Mesendoderm (in vitro differentiated cells): ENCODE results near the gene NDP. TPM values are rescaled to one million over a fixed set of nuclear protein-coding genes. Genes with fewer than 3 reads are reported as not detected.

Experiments
- DNase-seq: peaks from one replicate; pipeline ENCODE4 v3.0.0; 2013
- H2AK5ac ChIP-seq: 2 replicates; pipeline ENCODE4 v1.6.1; 2013; ENCODE audit warnings: low read length, inconsistent platforms
- H2BK120ac ChIP-seq: 2 replicates; pipeline ENCODE4 v1.6.1; 2013; ENCODE audit warnings: low read depth, mild to moderate bottlenecking, low read length, moderate library complexity, mixed read lengths
- H2BK15ac ChIP-seq: replicated peaks from 2 replicates; pipeline ENCODE4 v1.6.1; 2013; ENCODE audit warnings: low read depth, mild to moderate bottlenecking, moderate library complexity
- H2BK5ac ChIP-seq: 2 replicates; pipeline ENCODE4 v1.6.1; 2013; ENCODE audit warnings: low read length, inconsistent platforms
- H3K18ac ChIP-seq: 2 replicates; pipeline ENCODE4 v1.6.1; 2013; ENCODE audit warnings: mild to moderate bottlenecking, low read length, mixed read lengths
- H3K23ac ChIP-seq: one replicate; pipeline ENCODE4 v1.6.1; 2013; ENCODE audit warnings: low read length
- H3K27ac ChIP-seq: 2 replicates; pipeline ENCODE4 v1.5.1; 2013; ENCODE audit warnings: low read depth, mild to moderate bottlenecking, inconsistent platforms, low read length, moderate library complexity
- H3K27me3 ChIP-seq: 2 replicates; pipeline ENCODE4 v1.6.1; 2013; ENCODE audit warnings: low read length, control low read depth, mild to moderate bottlenecking, inconsistent platforms; ENCODE audit not compliant: insufficient read depth, poor library complexity
- H3K36me3 ChIP-seq: 2 replicates; pipeline ENCODE4 v1.6.1; 2013; ENCODE audit warnings: low read length, inconsistent platforms; ENCODE audit not compliant: control insufficient read depth, insufficient read depth
- H3K4ac ChIP-seq: one replicate; pipeline ENCODE4 v1.6.1; 2013; ENCODE audit warnings: low read depth, mild to moderate bottlenecking, low read length, moderate library complexity
- H3K4me1 ChIP-seq: 2 replicates; pipeline ENCODE4 v1.6.1; 2013; ENCODE audit warnings: low read depth, low read length, inconsistent platforms; ENCODE audit not compliant: control insufficient read depth
- H3K4me2 ChIP-seq: 2 replicates; pipeline ENCODE4 v1.6.1; 2013; ENCODE audit warnings: low read length
- H3K4me3 ChIP-seq: 2 replicates; pipeline ENCODE4 v1.5.1; 2013; ENCODE audit warnings: mild to moderate bottlenecking, low read length
- H3K56ac ChIP-seq: one replicate; pipeline ENCODE4 v1.6.1; 2013; ENCODE audit warnings: low read length
- H3K79me1 ChIP-seq: 2 replicates; pipeline ENCODE4 v1.6.1; 2013; ENCODE audit warnings: low read length, inconsistent platforms
- H3K79me2 ChIP-seq: 2 replicates; pipeline ENCODE4 v1.6.1; 2013; ENCODE audit warnings: mild to moderate bottlenecking, low read length; ENCODE audit not compliant: control insufficient read depth, insufficient read depth
- H3K9ac ChIP-seq: 2 replicates; pipeline ENCODE4 v1.6.1; 2013; ENCODE audit warnings: low read length, inconsistent platforms
- H4K5ac ChIP-seq: one replicate; pipeline ENCODE4 v1.6.1; 2013; ENCODE audit warnings: low read length
- H4K8ac ChIP-seq: one replicate; pipeline ENCODE4 v1.6.1; 2013; ENCODE audit warnings: low read depth, mild to moderate bottlenecking, control low read depth, low read length, moderate library complexity
- WGBS: extraction: QIAGEN DNeasy Blood & Tissue Kit; methylation state at CpG from one replicate; pipeline ENCODE4 v1.1.7; 2013; ENCODE audit warnings: low lambda C conversion rate, missing lambda C conversion rate; ENCODE audit not compliant: insufficient coverage; ENCODE audit errors: extremely low coverage; 5-methylcytosine and 5-hydroxymethylcytosine counted together
- polyA plus RNA-seq, 2 experiments: library from polyadenylated mRNA; stranded (reverse); fragments of 200-250 nt; gene quantifications; one replicate each; pipeline ENCODE4 v1.2.3, GENCODE V29; 2013

Gene NDP
- 0.07 TPM for polyA plus RNA-seq (2013, experiment 1 of 2)
- polyA plus RNA-seq (2013, experiment 2 of 2) = 0.11 TPM

GRCh38 chrX:43973249-43974099, at the start of gene NDP:
NDP (minus strand) TSS chrX:43973390; CDS start chrX:43958645, 14,745 bp downstream.
- Histone ChIP-seq H4K5ac (no peak within 1 kb of the TSS), H2BK5ac (no peak within 1 kb of the TSS), H3K36me3 (no peaks in the 10 kb centered on the region), H4K8ac (no peak within 1 kb of the TSS), H3K4ac (no peak within 1 kb of the TSS), H3K27me3 (no peaks in the 10 kb centered on the region), H3K4me2 (peak within 1 kb of the TSS; percentile 22), H3K79me2 (no peaks in the 10 kb centered on the region), H2BK120ac (no peak within 1 kb of the TSS), H3K79me1 (no peaks in the 10 kb centered on the region), H3K4me3 (no peak within 1 kb of the TSS), H3K23ac (no peak within 1 kb of the TSS), H2AK5ac (no peak within 1 kb of the TSS), H3K4me1 (no peaks in the 10 kb centered on the region), H3K27ac (no peak within 1 kb of the TSS), H3K9ac (no peak within 1 kb of the TSS), H3K18ac (no peak within 1 kb of the TSS), H2BK15ac (no peak within 1 kb of the TSS), H3K56ac (no peak within 1 kb of the TSS)
- no CpG with 5 or more reads among the region's 28 CpGs for WGBS
- DNase-seq = peak; percentile 18

DNA sequence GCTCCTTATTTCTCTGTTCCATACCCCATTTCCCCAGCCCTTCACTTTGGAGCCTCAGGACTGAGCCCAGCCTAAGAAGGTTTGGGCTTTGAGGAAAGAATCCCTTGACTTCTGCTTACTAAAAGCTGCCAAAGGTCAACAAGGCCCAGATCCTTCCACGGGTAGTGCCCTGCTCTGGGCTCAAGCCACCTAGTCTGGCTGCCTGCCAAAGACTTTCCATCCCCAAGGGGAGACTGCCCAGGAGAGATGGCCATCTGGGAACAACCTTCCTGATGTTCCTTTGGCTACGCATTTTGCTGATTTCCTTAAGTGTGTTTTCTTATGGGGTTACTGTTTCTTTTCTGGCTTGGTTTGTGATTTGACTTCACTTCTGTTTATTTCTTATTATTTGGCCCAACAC, 49.8 kb upstream of the NDP start:
- H3K79me2 ChIP-seq = no peaks in the 10 kb centered on the region
- no peak overlapping the region for H3K23ac ChIP-seq
- no peak overlapping the region for H2AK5ac ChIP-seq
- no CpG with 5 or more reads among the region's 2 CpGs for WGBS
- H2BK5ac ChIP-seq = no peak overlapping the region
- no peak overlapping the region for H3K27ac ChIP-seq
- no peak overlapping the region for H3K4me2 ChIP-seq
- no peaks in the 10 kb centered on the region for H3K79me1 ChIP-seq
- no peaks in the 10 kb centered on the region for H3K27me3 ChIP-seq
- no peaks in the 10 kb centered on the region for H3K4me1 ChIP-seq
- no peak overlapping the region for H4K8ac ChIP-seq
- H3K4ac ChIP-seq = no peak overlapping the region
- no peak overlapping the region for H3K56ac ChIP-seq
- H3K36me3 ChIP-seq = no peaks in the 10 kb centered on the region
- no peak overlapping the region for H3K4me3 ChIP-seq
- no peak overlapping the region for H2BK15ac ChIP-seq
- H3K9ac ChIP-seq = no peak overlapping the region
- H2BK120ac ChIP-seq = no peak overlapping the region
- no peak for DNase-seq
- no peak overlapping the region for H3K18ac ChIP-seq
- H4K5ac ChIP-seq = no peak overlapping the region

DNA sequence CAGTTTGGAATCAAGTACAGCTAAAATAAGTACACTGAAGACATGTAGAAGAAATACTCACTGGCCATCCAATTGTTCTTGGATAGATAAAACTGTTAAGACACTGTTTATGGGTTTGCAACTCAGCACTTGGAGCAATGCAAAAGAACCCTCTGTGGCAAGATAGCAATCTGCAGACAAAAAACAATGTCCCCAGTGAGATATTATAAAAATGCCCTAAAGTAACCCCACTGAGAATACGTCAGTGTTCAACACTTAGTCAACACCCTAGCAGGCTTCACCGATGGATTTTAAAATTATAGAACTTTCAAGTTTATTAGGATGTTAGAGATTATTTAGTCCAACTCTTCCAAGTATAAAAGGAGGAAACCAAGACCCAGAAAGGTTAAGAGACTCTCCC, 47.5 kb upstream of the NDP start:
- Histone ChIP-seq H2BK15ac (no peak overlapping the region), H3K36me3 (no peaks in the 10 kb centered on the region), H3K4ac (no peak overlapping the region), H3K9ac (no peak overlapping the region), H2BK120ac (no peak overlapping the region), H3K4me2 (no peak overlapping the region), H3K79me1 (no peaks in the 10 kb centered on the region), H3K4me1 (no peaks in the 10 kb centered on the region), H3K79me2 (no peaks in the 10 kb centered on the region), H3K18ac (no peak overlapping the region), H3K27me3 (no peaks in the 10 kb centered on the region), H3K56ac (no peak overlapping the region), H2AK5ac (no peak overlapping the region), H4K5ac (no peak overlapping the region), H3K23ac (no peak overlapping the region), H3K4me3 (no peak overlapping the region), H3K27ac (no peak overlapping the region), H2BK5ac (no peak overlapping the region), H4K8ac (no peak overlapping the region)
- DNase-seq = no peak
- no CpG with 5 or more reads among the region's 2 CpGs for WGBS

GRCh38 chrX:44019911-44020310, 46.7 kb upstream of the NDP start:
- H2BK120ac ChIP-seq = no peak overlapping the region
- no peak overlapping the region for H2BK5ac ChIP-seq
- no peak overlapping the region for H3K27ac ChIP-seq
- H3K4ac ChIP-seq = no peak overlapping the region
- H3K9ac ChIP-seq = no peak overlapping the region
- H3K23ac ChIP-seq = no peak overlapping the region
- H3K56ac ChIP-seq = no peak overlapping the region
- H3K79me1 ChIP-seq = no peaks in the 10 kb centered on the region
- H3K79me2 ChIP-seq = no peaks in the 10 kb centered on the region
- no peak overlapping the region for H2BK15ac ChIP-seq
- no CpG with 5 or more reads among the region's 3 CpGs for WGBS
- H3K4me3 ChIP-seq = no peak overlapping the region
- H4K8ac ChIP-seq = no peak overlapping the region
- no peaks in the 10 kb centered on the region for H3K27me3 ChIP-seq
- no peak overlapping the region for H3K18ac ChIP-seq
- no peak overlapping the region for H3K4me2 ChIP-seq
- no peak overlapping the region for H4K5ac ChIP-seq
- no peaks in the 10 kb centered on the region for H3K4me1 ChIP-seq
- DNase-seq = no peak
- no peak overlapping the region for H2AK5ac ChIP-seq
- H3K36me3 ChIP-seq = no peaks in the 10 kb centered on the region

DNA sequence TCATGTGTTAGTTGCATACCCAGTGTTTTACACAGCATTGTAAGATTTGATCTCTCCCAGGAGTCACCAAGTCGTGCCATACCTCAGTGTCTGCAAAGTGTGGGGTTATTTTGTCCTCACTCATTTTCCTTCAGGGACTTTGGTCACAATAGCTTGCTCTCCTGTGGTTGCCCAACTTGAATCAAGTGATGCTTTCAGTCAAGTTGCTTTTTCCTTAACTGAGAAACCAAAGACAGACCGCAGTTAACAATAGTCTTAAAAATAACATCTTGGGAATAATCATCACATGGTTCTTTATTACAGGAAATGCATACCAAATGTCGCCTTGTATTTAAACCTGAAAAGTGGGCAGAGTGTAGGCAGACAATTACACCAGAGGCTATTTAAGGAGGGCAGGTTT, 44.5 kb upstream of the NDP start:
- Histone ChIP-seq H3K79me1 (no peaks in the 10 kb centered on the region), H3K9ac (no peak overlapping the region), H3K4me3 (no peak overlapping the region), H3K4me1 (no peaks in the 10 kb centered on the region), H4K5ac (no peak overlapping the region), H3K36me3 (no peaks in the 10 kb centered on the region), H3K27ac (no peak overlapping the region), H2BK120ac (no peak overlapping the region), H3K18ac (no peak overlapping the region), H3K4ac (no peak overlapping the region), H3K4me2 (no peak overlapping the region), H3K23ac (no peak overlapping the region), H4K8ac (no peak overlapping the region), H2BK5ac (no peak overlapping the region), H2BK15ac (no peak overlapping the region), H3K56ac (no peak overlapping the region), H3K79me2 (no peaks in the 10 kb centered on the region), H3K27me3 (no peaks in the 10 kb centered on the region), H2AK5ac (no peak overlapping the region)
- no peak for DNase-seq
- WGBS = no CpG with 5 or more reads among the region's 3 CpGs

DNA sequence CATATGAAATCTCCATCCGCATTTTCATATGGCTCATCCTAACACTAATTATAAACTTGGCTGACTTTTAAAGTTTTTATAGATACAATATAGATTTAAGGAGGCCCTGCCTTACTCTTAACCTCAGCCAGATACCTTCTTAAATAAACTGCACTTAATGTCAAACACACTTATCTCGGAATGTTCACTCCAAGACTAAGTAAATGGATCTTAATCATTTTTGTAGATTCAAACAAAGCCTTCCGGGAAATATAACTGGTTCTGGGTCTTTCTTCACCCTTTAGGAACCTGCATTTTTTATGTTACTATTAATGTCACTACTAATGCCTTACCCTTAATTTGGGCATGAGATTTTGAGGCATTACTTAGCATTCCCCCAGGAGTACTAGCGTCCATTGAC, 43.7 kb upstream of the NDP start:
- no peaks in the 10 kb centered on the region for H3K4me1 ChIP-seq
- no peak overlapping the region for H3K56ac ChIP-seq
- H3K9ac ChIP-seq = no peak overlapping the region
- H4K5ac ChIP-seq = no peak overlapping the region
- WGBS = no CpG with 5 or more reads among the region's 4 CpGs
- no peaks in the 10 kb centered on the region for H3K36me3 ChIP-seq
- no peaks in the 10 kb centered on the region for H3K27me3 ChIP-seq
- H3K4me3 ChIP-seq = no peak overlapping the region
- H3K79me1 ChIP-seq = no peaks in the 10 kb centered on the region
- H3K27ac ChIP-seq = no peak overlapping the region
- no peak overlapping the region for H2BK120ac ChIP-seq
- DNase-seq = no peak
- H4K8ac ChIP-seq = no peak overlapping the region
- no peak overlapping the region for H3K18ac ChIP-seq
- no peak overlapping the region for H3K4ac ChIP-seq
- H2BK5ac ChIP-seq = no peak overlapping the region
- H3K4me2 ChIP-seq = no peak overlapping the region
- H3K23ac ChIP-seq = no peak overlapping the region
- no peak overlapping the region for H2AK5ac ChIP-seq
- no peaks in the 10 kb centered on the region for H3K79me2 ChIP-seq
- H2BK15ac ChIP-seq = no peak overlapping the region
